Urinary bladder (tissue), 4 donors: ENCODE data around the gene MAP1S. TPM values are rescaled to one million over a fixed set of nuclear protein-coding genes. Genes with fewer than 3 reads are reported as not detected.

Source experiments
- DNase-seq: peaks from one replicate; pipeline ENCODE4 v3.0.0-alpha.2; 2015; ENCODE audit errors: extremely low spot score
- H3K27ac ChIP-seq: one replicate; pipeline ENCODE4 v1.5.1; 2013; ENCODE audit warnings: low read depth, mild to moderate bottlenecking, moderate library complexity
- H3K36me3 ChIP-seq: one replicate; pipeline ENCODE4 v1.6.1; 2013; ENCODE audit warnings: mild to moderate bottlenecking, moderate library complexity; ENCODE audit not compliant: insufficient read depth
- H3K4me1 ChIP-seq: one replicate; pipeline ENCODE4 v1.6.1; 2013; ENCODE audit warnings: mild to moderate bottlenecking, moderate library complexity; ENCODE audit not compliant: insufficient read depth
- H3K4me3 ChIP-seq: one replicate; pipeline ENCODE4 v1.5.1; 2013; ENCODE audit warnings: low read depth, low read length
- WGBS: extraction: QIAGEN DNeasy Blood & Tissue Kit; methylation state at CpG from one replicate; pipeline ENCODE4 v1.1.7; 2013; 5-methylcytosine and 5-hydroxymethylcytosine counted together
- polyA plus RNA-seq: library from polyadenylated mRNA; stranded (reverse); fragments of 200-250 nt; gene quantifications from one replicate; pipeline ENCODE4 v1.2.3, GENCODE V29; 2013
- total RNA-seq: library from RNA; depleted of rRNA; stranded (reverse); fragments of >200 nt; gene quantifications from one replicate; pipeline ENCODE4 v1.2.3, GENCODE V29; 2014
- donor health status: healthy with polysubstance abuse.
- donor health status: healthy.

MAP1S gene
- total and polyA plus RNA-seq, 2 donors = 26.8 to 34.4 TPM

DNA sequence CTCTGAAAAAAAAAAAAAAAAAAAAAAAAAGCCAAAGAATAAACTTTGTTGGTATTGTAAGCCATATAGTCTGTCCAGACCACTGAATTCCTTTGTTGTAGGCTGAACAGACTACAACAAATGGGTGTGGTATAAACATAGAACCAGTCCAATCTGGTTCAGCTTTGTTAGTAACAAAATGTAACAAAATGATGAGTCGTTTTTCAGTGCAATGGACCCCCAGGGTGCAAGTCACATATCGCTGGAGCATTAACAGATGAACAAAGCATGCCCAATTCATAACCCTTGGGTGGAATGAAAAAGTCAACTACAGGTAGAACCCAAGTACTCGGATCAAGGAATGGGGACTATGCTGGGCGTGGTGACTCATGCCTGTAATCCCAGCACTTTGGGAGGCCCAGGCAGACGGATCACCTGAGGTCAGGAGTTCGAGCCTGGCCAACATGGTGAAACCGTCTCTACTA is 18.4 kb downstream of the MAP1S start:
- Histone ChIP-seq H3K4me3 (no peak overlapping the region), H3K4me1 (no peaks in the 10 kb centered on the region), H3K27ac (no peak overlapping the region), H3K36me3 (peaks cover 2% of the 10 kb centered on the region)
- WGBS = 81% methylated on average over 7 of the region's 7 CpGs
- no peak for DNase-seq

DNA sequence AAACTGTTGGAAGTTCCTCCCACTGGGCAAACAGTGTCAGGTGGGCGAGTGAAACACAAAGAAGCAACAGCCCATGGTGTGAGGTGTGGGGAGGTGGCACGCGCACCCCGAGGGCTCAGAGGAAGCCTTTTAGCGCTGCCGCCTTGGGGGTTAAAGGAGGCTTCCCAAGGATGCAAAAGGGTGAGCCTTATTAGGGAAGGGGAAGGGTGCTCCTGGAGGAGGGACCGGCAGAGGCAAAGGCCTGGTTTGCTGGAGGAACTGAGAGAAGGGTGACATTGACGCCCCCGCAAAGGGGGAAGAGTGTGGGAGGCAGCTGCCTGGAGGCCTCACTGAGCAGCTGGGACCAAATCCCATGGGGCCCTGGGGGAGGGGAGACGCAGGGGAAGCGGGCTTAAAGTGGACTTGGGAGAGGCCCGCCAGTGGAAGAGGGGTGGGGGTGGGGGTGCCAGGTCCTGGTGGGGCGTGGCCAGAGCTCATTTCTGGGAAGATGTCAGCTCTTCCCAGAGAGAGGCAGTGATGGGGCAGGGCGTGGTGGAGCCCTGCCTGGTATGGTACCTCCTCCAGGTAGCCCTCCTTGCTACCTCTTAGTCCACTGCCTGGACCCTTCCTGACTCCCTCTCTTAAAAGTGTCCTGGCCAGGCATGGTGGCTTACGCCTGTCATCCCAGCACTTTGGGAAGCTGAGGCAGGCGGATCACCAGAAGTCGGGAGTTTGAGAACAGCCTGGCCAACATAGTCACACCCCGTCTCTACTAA is 20.0 kb downstream of the MAP1S start:
- DNase-seq = no peak
- WGBS = 56% methylated on average over 18 of the region's 18 CpGs
- Histone ChIP-seq H3K36me3 (peaks cover 2% of the 10 kb centered on the region), H3K4me3 (no peak overlapping the region), H3K27ac (no peak overlapping the region), H3K4me1 (no peaks in the 10 kb centered on the region)

DNA sequence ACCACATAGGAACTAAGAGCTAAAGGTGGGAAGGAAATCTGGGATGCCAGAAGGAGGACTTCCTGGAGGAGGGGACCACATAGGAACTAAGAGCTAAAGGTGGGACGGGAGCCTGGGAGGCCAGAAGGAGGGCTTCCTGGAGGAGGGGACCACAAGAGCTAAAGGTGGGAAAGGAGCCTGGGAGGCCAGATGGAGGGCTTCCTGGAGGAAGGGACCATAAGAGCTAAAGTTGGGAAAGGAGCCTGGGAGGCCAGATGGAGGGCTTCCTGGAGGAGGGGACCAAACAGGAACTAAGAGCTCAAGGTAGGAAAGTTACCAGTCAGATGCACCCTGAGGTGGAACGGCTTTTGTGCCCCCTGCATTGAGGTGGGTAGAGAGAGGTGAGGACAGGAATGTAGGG is 22.2 kb downstream of the MAP1S start:
- H3K36me3 ChIP-seq = no peaks in the 10 kb centered on the region
- no peaks in the 10 kb centered on the region for H3K4me1 ChIP-seq
- no peak overlapping the region for H3K27ac ChIP-seq
- no peak for DNase-seq
- 94% methylated on average over 2 of the region's 2 CpGs for WGBS
- H3K4me3 ChIP-seq = no peak overlapping the region

- DNase-seq = no peak
- Histone ChIP-seq H3K27ac (no peak overlapping the region), H3K36me3 (no peaks in the 10 kb centered on the region), H3K4me3 (no peak overlapping the region), H3K4me1 (no peaks in the 10 kb centered on the region)
- 76% methylated on average over 6 of the region's 6 CpGs for WGBS
Observed at GRCh38 chr19:17743874-17744580, 24.7 kb downstream of the MAP1S start.

DNA sequence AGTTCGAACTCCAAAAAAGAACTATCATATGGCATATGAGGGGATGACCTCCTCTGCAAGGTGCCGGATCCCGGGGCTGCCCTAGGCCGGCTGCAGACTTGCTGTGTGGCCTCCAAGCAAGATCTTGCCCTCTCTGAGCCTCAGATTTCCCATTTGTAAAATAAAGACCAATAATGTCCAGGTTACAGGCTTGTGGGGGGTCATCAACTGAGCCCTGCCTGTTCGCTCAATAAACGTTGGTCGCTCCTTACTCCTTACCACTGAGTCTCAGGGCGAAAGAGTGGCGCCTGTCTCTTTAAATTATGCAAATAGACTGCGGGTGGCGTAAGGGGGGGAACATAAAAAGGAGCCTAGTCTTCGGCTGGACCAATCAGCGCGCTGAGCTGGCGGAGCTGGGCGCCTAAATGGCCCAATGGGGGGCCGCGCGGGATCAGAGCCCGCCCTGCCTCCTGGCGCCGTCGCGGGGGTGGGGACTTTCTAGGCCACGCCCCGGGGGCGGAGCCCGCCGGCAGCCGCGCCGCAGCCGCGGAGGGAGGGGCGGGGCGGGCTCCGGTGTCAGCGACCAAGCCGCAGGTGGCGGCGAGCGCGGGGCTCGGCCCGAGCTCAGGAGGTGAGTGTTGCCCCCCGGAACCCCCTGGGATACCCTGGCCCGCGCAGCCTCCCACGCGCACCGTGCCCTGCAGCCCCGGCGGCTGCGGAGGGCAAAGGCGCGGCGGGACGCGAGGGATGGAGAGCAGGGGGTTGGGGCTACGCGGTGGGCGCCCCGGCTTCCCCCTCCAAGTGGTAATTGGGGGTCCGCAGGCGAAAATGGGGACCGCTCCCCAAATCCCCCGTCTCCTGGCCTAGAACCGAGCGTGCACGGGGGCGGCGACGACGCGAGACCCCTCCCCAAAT is 28.2 kb downstream of the MAP1S start:
- H3K27ac ChIP-seq = no peak overlapping the region
- WGBS = 6% methylated on average over 74 of the region's 75 CpGs
- no peaks in the 10 kb centered on the region for H3K36me3 ChIP-seq
- no peaks in the 10 kb centered on the region for H3K4me1 ChIP-seq
- DNase-seq = peak; percentile 75
- H3K4me3 ChIP-seq = peak overlapping the region; percentile 43

DNA sequence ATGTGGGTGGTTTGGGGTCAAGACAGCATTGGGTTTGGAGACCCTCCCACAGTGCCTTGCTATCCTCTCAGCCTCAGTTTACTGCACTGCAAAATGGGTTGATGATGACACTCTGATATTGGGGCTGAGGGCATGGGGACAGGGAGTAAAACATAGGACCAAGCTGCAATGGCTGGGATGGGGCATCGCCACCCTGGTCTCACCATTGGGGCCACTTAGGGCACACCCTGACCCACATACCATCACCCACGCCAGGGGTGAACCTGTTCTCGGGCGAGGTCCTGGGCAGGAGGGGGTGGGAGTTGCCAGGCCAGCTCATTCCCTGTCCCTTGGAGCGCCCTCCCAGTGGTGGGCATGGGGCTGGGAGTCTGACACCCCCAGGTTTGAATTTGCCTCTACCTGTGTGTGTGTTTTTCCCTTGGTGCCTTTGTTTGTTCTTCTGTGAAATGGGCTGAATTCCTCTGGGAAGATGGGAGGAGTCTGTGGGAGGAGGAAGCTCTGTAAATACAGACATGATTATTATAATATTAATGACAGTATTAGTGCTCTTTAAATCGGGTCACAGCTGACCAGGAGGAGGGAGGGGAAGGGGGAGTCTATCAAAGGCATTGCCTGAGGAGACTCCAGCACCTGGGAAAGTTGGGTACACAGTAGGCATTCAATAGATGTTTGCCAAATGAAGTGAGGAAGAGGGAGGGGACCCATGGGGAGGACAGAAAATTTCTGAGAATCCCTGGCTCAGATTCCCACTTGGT is 29.8 kb downstream of the MAP1S start:
- Histone ChIP-seq H3K36me3 (no peaks in the 10 kb centered on the region), H3K4me3 (no peak overlapping the region), H3K27ac (no peak overlapping the region), H3K4me1 (no peaks in the 10 kb centered on the region)
- 74% methylated on average over 6 of the region's 6 CpGs for WGBS
- DNase-seq = no peak

- WGBS = 30% methylated on average over 8 of the region's 8 CpGs
- H3K36me3 ChIP-seq = no peaks in the 10 kb centered on the region
- H3K27ac ChIP-seq = no peak overlapping the region
Observed at GRCh38 chr19:17749912-17750317, 30.6 kb downstream of the MAP1S start.

DNA sequence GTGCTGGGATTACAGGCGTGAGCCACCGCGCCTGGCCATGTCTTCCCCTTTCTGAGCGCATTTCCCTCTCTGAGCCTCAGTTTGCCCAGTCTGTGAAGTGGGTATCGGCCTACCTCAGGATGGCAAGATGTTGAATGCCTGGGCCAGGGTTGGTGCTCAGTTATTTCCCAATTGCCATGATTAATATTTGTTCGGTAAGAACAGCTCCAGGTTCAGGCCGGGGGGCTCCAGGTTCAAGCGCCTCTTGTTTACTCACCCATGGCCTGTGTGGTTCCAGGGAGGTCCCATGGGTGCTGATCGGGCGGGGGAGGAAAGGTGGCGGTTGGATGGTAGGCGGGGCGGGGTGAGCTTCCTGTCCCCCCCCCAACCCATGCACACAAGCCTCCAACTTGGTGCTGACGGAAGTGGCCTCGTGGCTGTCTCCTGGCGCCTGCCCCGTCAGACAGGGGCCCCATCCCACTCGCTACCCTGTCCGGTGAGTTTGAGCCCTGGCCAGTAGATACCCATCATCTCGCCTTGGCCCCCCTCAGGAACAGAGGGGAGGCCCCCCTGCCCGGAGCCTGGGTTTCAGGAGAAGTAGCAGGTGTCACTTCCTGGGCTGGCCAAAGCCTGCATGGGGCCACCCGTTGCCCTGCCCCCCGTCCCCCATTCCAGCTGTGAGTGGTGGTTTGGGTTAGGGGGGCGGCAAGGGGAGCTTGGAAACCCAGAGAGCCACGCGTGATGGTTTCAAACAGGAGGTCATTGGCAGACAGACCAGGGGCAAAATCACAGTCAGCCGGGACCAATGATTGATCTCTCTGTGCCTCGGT is 32.0 kb downstream of the MAP1S start, which contains the start of gene FCHO1:
TSS of gene FCHO1 (plus strand) at position 375 of the 809 bp plus-strand sequence. CDS start 3,688 bp downstream, outside the sequence.
- 57% methylated on average over 28 of the region's 28 CpGs for WGBS
- H3K36me3 ChIP-seq = no peaks in the 10 kb centered on the region
- no peak within 1 kb of the TSS for H3K4me3 ChIP-seq
- no peak for DNase-seq
- H3K27ac ChIP-seq = no peak within 1 kb of the TSS
- no peaks in the 10 kb centered on the region for H3K4me1 ChIP-seq

More at GRCh38 chr19:17749912-17750317, 30.6 kb downstream of the MAP1S start:
- H3K4me1 ChIP-seq = no peaks in the 10 kb centered on the region
- H3K4me3 ChIP-seq = no peak overlapping the region
- DNase-seq = no peak

GRCh38 chr19:17751912-17752273 is 32.6 kb downstream of the MAP1S start:
- Histone ChIP-seq H3K36me3 (no peaks in the 10 kb centered on the region), H3K4me3 (no peak overlapping the region), H3K27ac (no peak overlapping the region), H3K4me1 (no peaks in the 10 kb centered on the region)
- no peak for DNase-seq
- 70% methylated on average over 2 of the region's 2 CpGs for WGBS

GRCh38 chr19:17752865-17753639 is 33.8 kb downstream of the MAP1S start:
- Histone ChIP-seq H3K27ac (no peak overlapping the region), H3K4me3 (no peak overlapping the region), H3K36me3 (no peaks in the 10 kb centered on the region), H3K4me1 (no peaks in the 10 kb centered on the region)
- WGBS = 83% methylated on average over 7 of the region's 7 CpGs
- no peak for DNase-seq

DNA sequence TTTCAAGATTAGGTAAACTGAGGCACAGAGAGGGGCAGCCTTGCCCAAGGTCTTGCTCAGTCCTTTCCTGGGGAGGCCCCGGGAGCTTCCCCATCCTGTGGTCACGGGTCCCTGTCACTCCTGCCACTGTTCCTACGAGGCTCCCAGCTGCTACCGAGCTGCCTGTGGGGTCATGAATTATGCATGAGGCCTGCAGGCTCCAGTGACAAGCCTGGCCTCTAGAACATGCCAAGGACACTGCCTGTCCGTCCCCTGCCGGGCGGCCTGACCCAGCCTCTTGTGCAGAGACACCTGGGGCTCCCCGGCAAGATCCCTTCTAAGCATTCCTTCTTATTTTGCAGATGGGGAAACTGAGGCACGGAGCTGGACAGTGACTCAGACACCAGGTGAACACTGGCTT is 34.7 kb downstream of the MAP1S start:
- H3K4me1 ChIP-seq = no peaks in the 10 kb centered on the region
- no peaks in the 10 kb centered on the region for H3K36me3 ChIP-seq
- H3K4me3 ChIP-seq = no peak overlapping the region
- no peak for DNase-seq
- no peak overlapping the region for H3K27ac ChIP-seq
- 61% methylated on average over 9 of the region's 9 CpGs for WGBS
